Thoracic aorta (tissue), 2 donors: Measurements from ENCODE around the gene AUTS2. TPM values are rescaled to one million over a fixed set of nuclear protein-coding genes. Genes with fewer than 3 reads are reported as not detected.

Experiments used
- ATAC-seq: fragments of 150-250 bp; one replicate; pipeline ENCODE4 v1.8.0; 2017; ENCODE audit warnings: low read depth; ENCODE audit not compliant: insufficient number of reproducible peaks, low FRiP score
- DNase-seq: peaks from one replicate; pipeline ENCODE4 v3.0.0-alpha.2; 2020; ENCODE audit warnings: low spot score
- H3K27ac ChIP-seq, 2 donors: fragments of 200-600 bp; sonication (generic); 1 replicate in 1 of 2; 2 replicates in 1 of 2; pipeline ENCODE4 v1.5.1; 2016; ENCODE audit warnings: mild to moderate bottlenecking in 2 of 2, moderate library complexity in 2 of 2
- H3K27me3 ChIP-seq: fragments of 200-600 bp; sonication (generic); replicated peaks from 2 replicates; pipeline ENCODE4 v1.6.0; 2016; ENCODE audit warnings: mild to moderate bottlenecking; ENCODE audit not compliant: insufficient read depth
- H3K36me3 ChIP-seq: fragments of 200-600 bp; sonication (generic); one replicate; pipeline ENCODE4 v1.5.1; 2016
- H3K4me1 ChIP-seq, 2 donors: fragments of 200-600 bp; sonication (generic); 1 replicate in 1 of 2; 2 replicates in 1 of 2; pipeline versions ENCODE4 v1.5.1 to v1.6.0; 2016; ENCODE audit warnings: low read depth in 2 of 2, mild to moderate bottlenecking in 1 of 2; ENCODE audit not compliant: control insufficient read depth in 1 of 2
- H3K4me3 ChIP-seq: fragments of 200-600 bp; sonication (generic); 2 replicates; pipeline ENCODE4 v1.5.1; 2016; ENCODE audit warnings: mild to moderate bottlenecking
- H3K9me3 ChIP-seq: fragments of 200-600 bp; sonication (generic); 2 replicates; pipeline ENCODE4 v1.5.1; 2016
- total RNA-seq, 2 donors: library from RNA; depleted of rRNA; stranded (reverse); fragments of >200 nt; gene quantifications; one replicate each; pipeline versions ENCODE4 v1.1.0 to v1.2.3, GENCODE V29; 2016
- TF ChIP-seq, protein P1 (sequence below): fragments of 200-600 bp; sonication (generic); IDR thresholded peaks from one replicate; pipeline ENCODE4 v1.5.1; 2019; ENCODE audit warnings: antibody characterized with exemption

Gene AUTS2
- total RNA-seq, 2 donors from 2014 or later: 49.4 to 101 TPM

DNA sequence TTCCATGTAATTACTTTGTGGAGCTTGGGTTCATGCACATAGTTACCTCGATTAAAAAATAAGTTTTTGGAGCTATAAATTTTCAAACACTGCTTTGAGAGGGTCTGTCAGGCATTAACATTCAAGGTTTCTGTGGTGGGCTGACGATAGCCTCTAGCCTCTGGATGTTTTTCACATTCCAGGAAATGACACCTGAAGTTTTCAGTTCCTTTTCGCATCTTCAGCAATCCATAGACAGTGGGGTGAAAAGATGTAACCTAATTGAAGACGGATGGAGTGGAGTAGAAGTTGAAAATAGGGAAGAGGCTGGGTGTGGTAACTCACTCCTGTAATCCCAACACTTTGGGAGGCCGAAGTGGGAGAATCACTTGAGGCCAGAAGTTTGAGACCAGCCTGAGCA, 197.7 kb downstream of the AUTS2 start:
- Histone ChIP-seq H3K4me1 (no peaks in the 10 kb centered on the region), H3K4me3 (no peak overlapping the region), H3K27ac (no peak overlapping the region), H3K36me3 (no peaks in the 10 kb centered on the region), H3K27me3 (no peaks in the 10 kb centered on the region), H3K9me3 (no peaks in the 10 kb centered on the region)
- TF ChIP-seq, protein P1, sequence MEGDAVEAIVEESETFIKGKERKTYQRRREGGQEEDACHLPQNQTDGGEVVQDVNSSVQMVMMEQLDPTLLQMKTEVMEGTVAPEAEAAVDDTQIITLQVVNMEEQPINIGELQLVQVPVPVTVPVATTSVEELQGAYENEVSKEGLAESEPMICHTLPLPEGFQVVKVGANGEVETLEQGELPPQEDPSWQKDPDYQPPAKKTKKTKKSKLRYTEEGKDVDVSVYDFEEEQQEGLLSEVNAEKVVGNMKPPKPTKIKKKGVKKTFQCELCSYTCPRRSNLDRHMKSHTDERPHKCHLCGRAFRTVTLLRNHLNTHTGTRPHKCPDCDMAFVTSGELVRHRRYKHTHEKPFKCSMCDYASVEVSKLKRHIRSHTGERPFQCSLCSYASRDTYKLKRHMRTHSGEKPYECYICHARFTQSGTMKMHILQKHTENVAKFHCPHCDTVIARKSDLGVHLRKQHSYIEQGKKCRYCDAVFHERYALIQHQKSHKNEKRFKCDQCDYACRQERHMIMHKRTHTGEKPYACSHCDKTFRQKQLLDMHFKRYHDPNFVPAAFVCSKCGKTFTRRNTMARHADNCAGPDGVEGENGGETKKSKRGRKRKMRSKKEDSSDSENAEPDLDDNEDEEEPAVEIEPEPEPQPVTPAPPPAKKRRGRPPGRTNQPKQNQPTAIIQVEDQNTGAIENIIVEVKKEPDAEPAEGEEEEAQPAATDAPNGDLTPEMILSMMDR: no peak
- DNase-seq (no peak), ATAC-seq (no peak)

DNA sequence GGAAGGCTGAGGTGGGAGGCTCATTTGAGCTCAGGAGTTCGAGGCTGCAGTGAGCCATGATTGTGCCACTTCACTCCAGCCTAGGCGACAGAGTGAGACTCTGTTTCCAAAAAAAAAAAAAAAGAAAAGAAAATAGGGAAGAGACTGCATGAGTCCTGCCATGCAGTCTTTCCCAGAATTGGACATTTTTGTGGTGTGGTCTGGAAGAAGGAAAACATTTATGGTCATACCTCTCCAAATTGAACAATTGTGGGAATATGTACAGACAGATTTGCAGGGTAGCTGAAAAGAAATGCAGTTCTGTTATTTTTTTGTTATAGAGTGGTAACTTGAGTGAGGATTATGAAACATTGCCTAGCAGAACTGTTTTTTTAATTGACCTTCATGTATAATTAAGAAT, 198.1 kb downstream of the AUTS2 start:
- Histone ChIP-seq H3K36me3 (no peaks in the 10 kb centered on the region), H3K9me3 (no peaks in the 10 kb centered on the region), H3K4me3 (no peak overlapping the region), H3K27me3 (no peaks in the 10 kb centered on the region), H3K4me1 (no peaks in the 10 kb centered on the region), H3K27ac (no peak overlapping the region)
- TF ChIP-seq, protein P1: no peak
- no peak for DNase-seq
- no peak for ATAC-seq

DNA sequence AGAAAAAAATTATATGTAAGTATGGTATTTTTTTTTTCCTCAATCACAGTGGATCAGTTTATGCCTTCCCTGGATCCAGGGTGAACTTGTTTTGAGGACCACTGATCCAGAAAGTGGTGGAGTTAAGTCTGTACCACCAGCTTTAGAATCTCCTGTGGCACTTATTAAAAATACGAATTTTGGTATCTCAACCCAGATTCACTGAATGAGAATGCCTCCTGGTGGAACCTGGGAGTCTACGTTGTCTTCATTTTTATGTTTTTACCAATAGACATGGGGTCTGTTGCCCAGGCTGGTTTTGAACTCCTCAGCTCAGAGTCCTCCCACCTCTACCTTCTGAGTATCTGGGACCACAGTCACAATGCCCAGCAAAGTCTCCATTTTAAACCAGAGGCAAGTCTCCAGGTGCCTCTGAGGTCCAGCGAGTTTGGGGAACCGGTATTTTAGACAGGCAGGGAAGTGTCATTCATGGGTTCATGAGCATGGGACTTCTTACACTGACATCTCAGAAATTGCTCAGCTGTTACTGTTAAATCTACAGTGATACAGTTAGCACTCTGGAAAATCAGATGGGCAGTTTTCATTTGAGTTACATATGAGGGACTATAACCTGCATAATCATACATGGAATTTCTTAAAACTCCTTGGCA, 200.9 kb downstream of the AUTS2 start:
- ATAC-seq: no peak
- no peaks in the 10 kb centered on the region for H3K4me1 ChIP-seq

DNA sequence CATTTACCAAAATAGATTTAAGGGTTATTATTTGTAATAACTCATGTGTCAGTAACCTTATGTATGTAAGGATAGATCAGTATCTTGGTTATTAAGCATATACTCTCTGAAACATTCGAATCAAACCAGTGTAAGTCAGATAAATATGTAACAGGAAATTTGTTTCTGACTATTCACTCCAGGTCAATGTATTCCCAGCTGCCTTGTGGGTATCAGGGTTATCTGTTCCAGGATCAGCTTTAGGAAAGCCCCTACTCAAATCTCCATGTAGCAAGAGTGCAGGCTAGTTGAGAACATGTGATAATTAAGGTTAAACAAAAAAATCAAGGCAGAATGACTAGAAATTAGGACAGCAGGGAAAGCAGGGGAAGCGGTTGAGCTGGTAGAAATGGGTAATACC, 201.7 kb downstream of the AUTS2 start:
- Histone ChIP-seq H3K27ac (no peak overlapping the region), H3K9me3 (no peaks in the 10 kb centered on the region), H3K4me3 (no peak overlapping the region), H3K4me1 (no peaks in the 10 kb centered on the region), H3K27me3 (no peaks in the 10 kb centered on the region), H3K36me3 (no peaks in the 10 kb centered on the region)
- DNase-seq: no peak
- TF ChIP-seq, protein P1: no peak
- no peak for ATAC-seq

More for the DNA sequence above, 200.9 kb downstream of the AUTS2 start:
- H3K4me3 ChIP-seq: no peak overlapping the region
- H3K27ac ChIP-seq: no peak overlapping the region
- TF ChIP-seq, protein P1: no peak
- no peak for DNase-seq
- no peaks in the 10 kb centered on the region for H3K36me3 ChIP-seq
- H3K27me3 ChIP-seq: no peaks in the 10 kb centered on the region
- no peaks in the 10 kb centered on the region for H3K9me3 ChIP-seq

DNA sequence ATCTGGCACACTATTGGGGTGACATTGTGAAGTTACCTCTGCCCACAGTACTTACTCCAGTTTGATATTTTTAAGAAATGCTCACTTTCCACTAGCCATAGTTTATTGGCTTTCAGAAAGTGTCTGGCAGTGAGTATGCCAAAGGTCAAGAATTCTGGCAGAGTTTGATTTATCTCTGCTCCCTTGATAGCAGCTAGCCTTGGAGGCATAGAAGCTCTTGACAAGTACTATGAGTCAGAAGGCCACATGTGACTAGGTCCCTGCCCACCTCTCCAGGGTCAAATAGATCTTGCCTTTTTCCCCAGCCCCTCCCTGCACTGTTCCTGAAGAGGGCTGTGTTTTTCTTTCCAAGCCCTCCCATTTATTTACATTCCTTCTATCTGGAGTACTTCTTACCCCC, 202.2 kb downstream of the AUTS2 start:
- Histone ChIP-seq H3K27ac (no peak overlapping the region), H3K36me3 (no peaks in the 10 kb centered on the region), H3K4me1 (no peaks in the 10 kb centered on the region), H3K27me3 (no peaks in the 10 kb centered on the region), H3K9me3 (no peaks in the 10 kb centered on the region), H3K4me3 (no peak overlapping the region)
- TF ChIP-seq, protein P1: no peak
- ATAC-seq (no peak), DNase-seq (no peak)
